Measurements from ENCODE around the gene AKTIP.

GRCh38 chr16:53502331-53503269, at the start of gene AKTIP:
- TF ChIP-seq POLR2A (IDR thresholded peaks at IDR 0.05; ENCODE audit: low read depth, low read length): no peak
- TF ChIP-seq POLR2AphosphoS5 (IDR thresholded peaks at IDR 0.05; ENCODE audit: low read depth, low read length): no peak
- TF ChIP-seq TAF1 (IDR thresholded peaks at IDR 0.05; ENCODE audit: low read depth, low read length): no peak
- TF ChIP-seq POU2F2 (IDR thresholded peaks at IDR 0.05; ENCODE audit: low read depth, low read length): no peak
- TF ChIP-seq PAX5 (IDR thresholded peaks at IDR 0.05; ENCODE audit: insufficient read depth, low read length, severe bottlenecking): no peak
- TF ChIP-seq SPI1 (IDR thresholded peaks at IDR 0.05; ENCODE audit: low read depth, low read length): no peak
